HepG2 (cell line): ENCODE results near the gene TP63. TPM values are rescaled to one million over a fixed set of nuclear protein-coding genes. Genes with fewer than 3 reads are reported as not detected.

Source experiments
- ATAC-seq: fragments of 200-7000 bp; cut with Tn5 transposase; 3 replicates; pipeline ENCODE4 v1.9.1; 2020; ENCODE audit warnings: mild to moderate bottlenecking, moderate library complexity
- BruUV-seq: library from RNA; stranded (reverse); fragments of 400-500 nt; replicated peaks from 2 replicates; lab custom pipeline; 2021; lab: Mats Ljungman, UMichigan
- CTCF ChIA-PET: fragments of 300-600 bp; formaldehyde crosslinking; extraction: SDS; loops from one replicate; lab custom pipeline; 2021; ENCODE audit warnings: low total read pairs, inconsistent platforms, low intra/inter-chr PET ratio; lab: Yijun Ruan, JAX
- POLR2A ChIA-PET: fragments of 350-600 bp; sonication (Branson Sonifier 250); formaldehyde crosslinking; loops from one replicate; lab custom pipeline; 2020; ENCODE audit warnings: antibody characterized with exemption, inconsistent platforms; lab: Yijun Ruan, JAX
- DNase-seq: peaks from one replicate; pipeline ENCODE4 v3.0.0-alpha.2; 2015; ENCODE audit warnings: low spot score
- FAIRE-seq: peaks from 3 replicates; lab custom pipeline; 2011; peaks lifted over from hg19 to GRCh38; lab: Jason Lieb, UNC
- H2AFZ ChIP-seq: one replicate; pipeline ENCODE4 v1.6.1; 2011; ENCODE audit warnings: low read length, inconsistent platforms
- H3K27ac ChIP-seq: fragments of 300-600 bp; 3 replicates; pipeline ENCODE4 v1.8.0; 2011; ENCODE audit warnings: mixed run types, mild to moderate bottlenecking, mixed read lengths, low read length, inconsistent platforms; ENCODE audit not compliant: insufficient read depth; ENCODE audit errors: extremely low read length
- H3K27me3 ChIP-seq, 2 experiments: fragments of 200-600 bp in 1 of 2; 2 replicates in 1 of 2; 3 replicates in 1 of 2; pipeline versions ENCODE4 v1.6.0 to v1.8.0; 2011; ENCODE audit warnings: low read length in 2 of 2, mild to moderate bottlenecking in 2 of 2, moderate library complexity in 2 of 2, inconsistent platforms in 1 of 2; ENCODE audit not compliant: insufficient read depth in 2 of 2, control insufficient read depth in 1 of 2
- H3K36me3 ChIP-seq, 2 experiments: fragments of 200-600 bp in 1 of 2; replicated peaks in 1 of 2; 2 replicates in 1 of 2; 3 replicates in 1 of 2; pipeline versions ENCODE4 v1.5.1 to v1.8.0; 2011; ENCODE audit warnings: low read length in 2 of 2, inconsistent platforms in 1 of 2; ENCODE audit not compliant: insufficient read depth in 2 of 2, control insufficient read depth in 1 of 2
- H3K4me1 ChIP-seq: 2 replicates; pipeline ENCODE4 v1.5.1; 2012; ENCODE audit warnings: low read length, inconsistent platforms; ENCODE audit not compliant: insufficient read depth
- H3K4me2 ChIP-seq: 2 replicates; pipeline ENCODE4 v1.6.0; 2011; ENCODE audit warnings: low read depth, low read length, inconsistent platforms
- H3K4me3 ChIP-seq, 3 experiments: fragments of 200-600 bp in 1 of 3; sonication (generic), shearing (Covaris generic) in 1 of 3; replicated peaks in 1 of 3; 2 replicates each; pipeline ENCODE4 v1.5.1; 2011 to 2016; ENCODE audit warnings: low read length in 3 of 3, inconsistent platforms in 2 of 3, low read depth in 2 of 3, mild to moderate bottlenecking in 2 of 3, control low read depth in 1 of 3, mixed read lengths in 1 of 3; ENCODE audit not compliant: insufficient read depth in 1 of 3
- H3K79me2 ChIP-seq: one replicate; pipeline ENCODE4 v1.6.1; 2011; ENCODE audit warnings: low read length, inconsistent platforms; ENCODE audit not compliant: insufficient read depth
- H3K9ac ChIP-seq: 2 replicates; pipeline ENCODE4 v1.6.0; 2011; ENCODE audit warnings: mild to moderate bottlenecking, low read depth, low read length, inconsistent platforms; ENCODE audit not compliant: insufficient read depth
- H3K9me3 ChIP-seq: 2 replicates; pipeline ENCODE4 v1.5.1; 2012; ENCODE audit warnings: mild to moderate bottlenecking, low read length
- H4K20me1 ChIP-seq: 2 replicates; pipeline ENCODE4 v1.6.0; 2011; ENCODE audit warnings: inconsistent platforms, mild to moderate bottlenecking, low read length, moderate library complexity; ENCODE audit not compliant: insufficient read depth
- DBP ChIP-seq: sonication (generic); formaldehyde crosslinking; IDR thresholded peaks from 2 replicates; pipeline ENCODE4 v1.4.0; 2020; ENCODE audit warnings: missing genetic modification reagents; ENCODE audit errors: not compliant biosample characterization
- MXI1 ChIP-seq: IDR thresholded peaks from 3 replicates; pipeline ENCODE4 v1.6.1; 2012; ENCODE audit warnings: low read depth, low read length, inconsistent platforms, borderline replicate concordance
- PHB2 ChIP-seq: fragments of 450-650 bp; IDR thresholded peaks from 2 replicates; pipeline ENCODE4 v1.6.1; 2018; ENCODE audit not compliant: partially characterized antibody
- REPIN1 ChIP-seq: sonication (generic); formaldehyde crosslinking; IDR thresholded peaks from 2 replicates; pipeline ENCODE4 v1.8.0; 2022; ENCODE audit warnings: missing genetic modification reagents, low read depth, mild to moderate bottlenecking, borderline replicate concordance
- SNAI1 ChIP-seq: sonication (generic); formaldehyde crosslinking; IDR thresholded peaks from 2 replicates; pipeline ENCODE4 v1.5.0; 2020; ENCODE audit warnings: mild to moderate bottlenecking, missing genetic modification reagents, borderline replicate concordance
- TFAP4 ChIP-seq: sonication (generic); IDR thresholded peaks from 2 replicates; pipeline ENCODE4 v1.6.1; 2016; ENCODE audit warnings: low read depth, borderline replicate concordance
- ZNF235 ChIP-seq: sonication (generic); formaldehyde crosslinking; IDR thresholded peaks from 2 replicates; pipeline ENCODE4 v1.8.1; 2023; ENCODE audit warnings: mild to moderate bottlenecking, missing genetic modification reagents, borderline replicate concordance
- ZNF251 ChIP-seq: sonication (generic); formaldehyde crosslinking; IDR thresholded peaks from 2 replicates; pipeline ENCODE4 v1.9.0; 2021; ENCODE audit warnings: mild to moderate bottlenecking, missing genetic modification reagents
- ZNF557 ChIP-seq: sonication (generic); formaldehyde crosslinking; IDR thresholded peaks from 2 replicates; pipeline ENCODE4 v1.4.0; 2020; ENCODE audit warnings: missing genetic modification reagents
- ZNF710 ChIP-seq: sonication (generic); formaldehyde crosslinking; IDR thresholded peaks from 2 replicates; pipeline ENCODE4 v1.5.0; 2020; ENCODE audit warnings: mild to moderate bottlenecking, missing genetic modification reagents, borderline replicate concordance
- ZNF761 ChIP-seq: sonication (generic); formaldehyde crosslinking; conservative IDR thresholded peaks from 2 replicates; pipeline ENCODE4 v1.4.0; 2020; ENCODE audit warnings: mild to moderate bottlenecking, missing genetic modification reagents
- ZNF850 ChIP-seq: sonication (generic); formaldehyde crosslinking; conservative IDR thresholded peaks from 2 replicates; pipeline ENCODE4 v1.9.0; 2021; ENCODE audit warnings: mild to moderate bottlenecking, missing genetic modification reagents
- WGBS: methylation state at CpG from one replicate; pipeline ENCODE4 v1.1.6; 2017; ENCODE audit warnings: low lambda C conversion rate; 5-methylcytosine and 5-hydroxymethylcytosine counted together
- in situ Hi-C: cut with HindIII; loops from 2 replicates; pipeline ENCODE4 v1.10.0; 2017; ENCODE audit warnings: low pct_unique_long_range_greater_than_20kb; ENCODE audit not compliant: extremely low pct_ligation_motif_present
- intact Hi-C: fragments of 100-400 bp; cut with micrococcal nuclease; formaldehyde crosslinking; loops from one replicate; pipeline ENCODE4 v1.10.0; 2022; ENCODE audit not compliant: unreplicated experiment
- polyA plus RNA-seq, 8 experiments: library from polyadenylated mRNA; depleted of rRNA in 3 of 8; stranded (reverse) in 7 of 8; unstranded in 1 of 8; fragments of >200 nt; fragmentation: Illumina TruSeq in 4 of 8; extraction: Trizol in 4 of 8; gene quantifications; 2 replicates each; pipeline versions ENCODE4 v1.2.1 to v1.2.3, GENCODE V29; 2011 to 2016; ENCODE audit warnings: low read depth in 4 of 8, missing spikeins in 1 of 8, mixed read lengths in 1 of 8; ENCODE audit not compliant: insufficient read depth in 1 of 8
- total RNA-seq, 5 experiments: library from RNA; depleted of rRNA; stranded (reverse); fragments of >200 nt; fragmentation: Illumina TruSeq; extraction: Trizol; gene quantifications; 2 replicates each; pipeline ENCODE4 v1.2.3, GENCODE V29; 2016; ENCODE audit warnings: low read depth in 1 of 5
- TF ChIP-seq, protein P1 (sequence below): sonication (generic); formaldehyde crosslinking; IDR thresholded peaks from 2 replicates; pipeline ENCODE4 v1.4.0; 2020; ENCODE audit warnings: mild to moderate bottlenecking, missing genetic modification reagents

TP63 gene
- total and polyA plus RNA-seq, 2 of the 13 experiments (the other 11 are each of a cell fraction or from before 2014, with no cell fraction given): not detected

- Histone ChIP-seq H3K4me1 (0 out of 2 replicates have a peak, but pooled peaks cover 4% of the 10 kb centered on the region), H3K27ac (no peak overlapping the region), H3K27me3 (no peaks in the 10 kb centered on the region), H3K79me2 (no peaks in the 10 kb centered on the region), H3K4me3 (no peak overlapping the region), H4K20me1 (no peaks in the 10 kb centered on the region), H2AFZ (no peak overlapping the region), H3K4me2 (no peak overlapping the region), H3K9ac (no peak overlapping the region), H3K9me3 (no peaks in the 10 kb centered on the region), H3K36me3 (no peaks in the 10 kb centered on the region)
- CTCF ChIA-PET: no interaction called here
- FAIRE-seq: no peak
- intact Hi-C loops (no loop called here), in situ Hi-C loops (no loop called here)
- no peak for DNase-seq
- POLR2A ChIA-PET: no interaction called here
- no TSS peak for BruUV-seq
- 33% methylated on average over 3 of the region's 3 CpGs for WGBS
- no peak for ATAC-seq
- TF ChIP-seq DBP (CRISPR knock-in tag) (no peak), ZNF251 (CRISPR knock-in tag) (no peak), ZNF557 (CRISPR knock-in tag) (no peak), TFAP4 (no peak), PHB2 (no peak), ZNF761 (CRISPR knock-in tag) (no peak), ZNF850 (no peak), ZNF710 (CRISPR knock-in tag) (no peak), ZNF235 (CRISPR knock-in tag) (no peak), MXI1 (no peak), REPIN1 (CRISPR knock-in tag) (no peak), SNAI1 (CRISPR knock-in tag) (no peak)
- TF ChIP-seq, protein P1, sequence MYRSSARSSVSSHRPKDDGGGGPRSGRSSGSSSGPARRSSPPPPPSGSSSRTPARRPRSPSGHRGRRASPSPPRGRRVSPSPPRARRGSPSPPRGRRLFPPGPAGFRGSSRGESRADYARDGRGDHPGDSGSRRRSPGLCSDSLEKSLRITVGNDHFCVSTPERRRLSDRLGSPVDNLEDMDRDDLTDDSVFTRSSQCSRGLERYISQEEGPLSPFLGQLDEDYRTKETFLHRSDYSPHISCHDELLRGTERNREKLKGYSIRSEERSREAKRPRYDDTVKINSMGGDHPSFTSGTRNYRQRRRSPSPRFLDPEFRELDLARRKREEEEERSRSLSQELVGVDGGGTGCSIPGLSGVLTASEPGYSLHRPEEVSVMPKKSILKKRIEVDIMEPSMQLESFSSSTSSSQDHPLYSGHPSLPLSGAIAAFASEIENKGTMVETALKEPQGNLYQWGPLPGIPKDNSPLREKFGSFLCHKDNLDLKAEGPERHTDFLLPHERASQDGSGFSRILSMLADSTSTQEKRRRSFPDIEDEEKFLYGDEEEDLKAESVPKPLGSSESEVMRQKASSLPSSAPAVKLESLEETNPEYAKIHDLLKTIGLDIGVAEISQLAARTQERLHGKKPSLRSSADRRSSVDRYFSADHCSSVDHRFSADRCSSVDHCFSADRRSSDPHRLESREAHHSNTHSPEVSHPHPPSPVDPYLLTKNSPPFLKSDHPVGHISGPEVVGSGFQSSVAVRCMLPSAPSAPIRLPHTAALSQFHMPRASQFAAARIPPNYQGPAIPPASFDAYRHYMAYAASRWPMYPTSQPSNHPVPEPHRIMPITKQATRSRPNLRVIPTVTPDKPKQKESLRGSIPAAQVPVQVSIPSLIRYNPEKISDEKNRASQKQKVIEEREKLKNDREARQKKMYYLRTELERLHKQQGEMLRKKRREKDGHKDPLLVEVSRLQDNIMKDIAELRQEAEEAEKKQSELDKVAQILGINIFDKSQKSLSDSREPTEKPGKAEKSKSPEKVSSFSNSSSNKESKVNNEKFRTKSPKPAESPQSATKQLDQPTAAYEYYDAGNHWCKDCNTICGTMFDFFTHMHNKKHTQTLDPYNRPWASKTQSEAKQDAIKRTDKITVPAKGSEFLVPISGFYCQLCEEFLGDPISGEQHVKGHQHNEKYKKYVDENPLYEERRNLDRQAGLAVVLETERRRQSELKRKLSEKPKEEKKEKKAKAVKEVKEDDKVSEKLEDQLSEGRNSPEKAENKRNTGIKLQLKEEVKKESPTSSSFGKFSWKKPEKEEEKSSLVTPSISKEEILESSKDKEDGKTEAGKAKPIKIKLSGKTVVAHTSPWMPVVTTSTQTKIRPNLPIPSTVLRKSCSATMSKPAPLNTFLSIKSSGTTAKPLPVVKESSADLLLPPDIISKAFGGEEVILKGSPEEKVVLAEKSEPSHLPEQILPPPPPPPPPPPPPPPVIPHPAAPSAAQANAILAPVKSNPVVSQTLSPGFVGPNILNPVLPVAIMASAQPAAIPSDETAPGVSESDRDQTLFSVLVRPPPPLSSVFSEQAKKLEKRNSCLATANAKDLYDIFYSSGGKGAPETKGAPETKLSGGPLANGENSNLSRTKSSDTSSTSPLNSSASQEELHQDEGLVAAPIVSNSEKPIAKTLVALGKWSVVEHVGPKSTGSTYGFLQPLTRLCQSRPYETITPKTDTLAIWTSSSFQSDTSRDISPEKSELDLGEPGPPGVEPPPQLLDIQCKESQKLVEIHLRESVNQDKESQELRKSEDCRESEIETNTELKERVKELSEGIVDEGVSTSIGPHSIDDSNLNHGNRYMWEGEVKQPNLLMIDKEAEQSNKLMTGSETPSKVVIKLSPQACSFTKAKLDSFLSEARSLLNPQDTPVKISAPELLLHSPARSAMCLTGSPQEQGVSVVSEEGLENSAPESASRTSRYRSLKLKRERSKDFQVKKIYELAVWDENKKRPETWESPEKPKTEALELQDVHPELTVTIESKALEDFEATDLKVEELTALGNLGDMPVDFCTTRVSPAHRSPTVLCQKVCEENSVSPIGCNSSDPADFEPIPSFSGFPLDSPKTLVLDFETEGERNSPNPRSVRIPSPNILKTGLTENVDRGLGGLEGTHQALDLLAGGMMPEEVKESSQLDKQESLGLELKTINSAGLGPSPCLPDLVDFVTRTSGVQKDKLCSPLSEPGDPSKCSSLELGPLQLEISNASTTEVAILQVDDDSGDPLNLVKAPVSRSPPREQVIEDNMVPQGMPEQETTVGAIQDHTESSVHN (CRISPR knock-in tag): no peak
Observed at GRCh38 chr3:189899186-189899585, 268.0 kb downstream of the TP63 start.
